ENCODE data around the gene DNASE2.
"Not testable (repeated sequence)": the region's sequence is repeated elsewhere in the genome, so short reads cannot be mapped to it uniquely, and the experiment has no call there.

The DNASE2 gene

DNA sequence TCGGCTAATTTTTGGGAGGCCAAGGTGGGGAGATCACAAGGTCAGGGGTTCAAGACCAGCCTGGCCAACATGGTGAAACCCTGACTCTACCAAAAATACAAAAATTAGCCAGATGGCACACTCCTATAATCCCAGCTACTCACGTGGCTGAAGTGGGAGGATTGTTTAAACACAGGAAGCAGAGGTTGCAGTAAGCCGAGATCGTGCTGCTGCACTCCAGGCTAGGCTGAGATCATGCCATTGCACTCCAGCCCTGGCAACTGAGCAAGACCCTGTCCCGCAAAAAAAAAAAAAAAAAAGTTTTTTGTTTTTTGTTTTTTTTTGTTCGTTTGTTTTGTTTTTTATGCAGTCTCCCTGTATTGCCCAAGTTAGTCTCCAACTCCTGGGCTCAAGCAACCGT, 21.7 kb downstream of the DNASE2 start:
- no peak for DNase-seq

DNA sequence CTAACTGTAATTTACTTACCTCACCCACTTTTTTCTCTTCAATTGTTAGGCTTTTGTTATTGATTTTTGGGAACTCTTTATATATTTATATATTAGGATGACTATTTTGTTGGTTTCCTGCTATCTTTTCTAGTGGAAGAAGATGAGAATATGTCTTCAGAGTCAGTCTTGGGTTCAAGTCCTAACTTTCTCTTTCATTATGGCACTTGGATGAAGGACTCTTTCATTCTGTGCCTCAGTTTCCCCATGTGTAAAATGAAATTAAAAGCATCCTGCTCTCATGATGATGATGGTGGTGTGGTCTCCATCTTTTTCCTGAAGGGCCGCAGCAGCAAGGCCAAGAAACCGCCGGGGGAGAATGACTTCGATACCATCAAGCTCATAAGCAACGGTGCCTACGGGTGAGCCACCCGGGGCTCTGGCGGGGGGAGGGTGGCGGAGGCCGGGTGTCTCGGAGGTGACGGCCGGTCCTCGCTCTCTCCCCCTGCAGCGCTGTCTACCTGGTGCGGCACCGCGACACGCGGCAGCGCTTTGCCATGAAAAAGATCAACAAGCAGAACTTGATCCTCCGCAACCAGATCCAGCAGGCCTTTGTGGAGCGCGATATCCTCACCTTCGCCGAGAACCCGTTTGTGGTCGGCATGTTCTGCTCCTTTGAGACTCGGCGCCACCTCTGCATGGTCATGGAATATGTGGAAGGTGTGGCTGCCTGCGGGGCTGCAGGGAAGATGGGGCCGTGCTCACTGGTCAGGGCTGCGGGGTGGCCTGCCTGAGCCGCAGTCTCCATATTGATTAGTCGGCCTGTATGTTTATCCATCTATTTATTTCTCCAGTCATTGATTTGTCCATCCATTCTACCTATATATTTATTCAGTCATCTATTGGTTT, 23.0 kb downstream of the DNASE2 start:
- no peak for DNase-seq

DNA sequence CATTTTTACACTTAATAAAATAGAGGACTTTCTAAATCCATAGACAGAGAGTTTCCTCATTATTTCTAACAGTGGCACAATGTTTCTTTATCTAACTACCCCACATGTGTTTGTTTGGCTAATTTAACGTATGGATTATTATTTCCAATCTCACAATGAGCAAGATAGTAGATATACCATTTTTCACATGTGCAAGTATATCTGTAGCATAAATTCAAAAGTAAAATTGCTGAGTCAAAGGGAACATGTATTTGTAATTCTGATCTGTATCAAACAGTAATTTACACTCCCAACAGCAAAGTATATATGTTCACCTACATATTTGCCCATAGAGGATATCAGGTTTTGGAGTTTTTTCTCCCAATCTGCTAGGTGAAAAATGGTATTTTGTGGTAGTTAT, 24.6 kb downstream of the DNASE2 start:
- DNase-seq: no peak

DNA sequence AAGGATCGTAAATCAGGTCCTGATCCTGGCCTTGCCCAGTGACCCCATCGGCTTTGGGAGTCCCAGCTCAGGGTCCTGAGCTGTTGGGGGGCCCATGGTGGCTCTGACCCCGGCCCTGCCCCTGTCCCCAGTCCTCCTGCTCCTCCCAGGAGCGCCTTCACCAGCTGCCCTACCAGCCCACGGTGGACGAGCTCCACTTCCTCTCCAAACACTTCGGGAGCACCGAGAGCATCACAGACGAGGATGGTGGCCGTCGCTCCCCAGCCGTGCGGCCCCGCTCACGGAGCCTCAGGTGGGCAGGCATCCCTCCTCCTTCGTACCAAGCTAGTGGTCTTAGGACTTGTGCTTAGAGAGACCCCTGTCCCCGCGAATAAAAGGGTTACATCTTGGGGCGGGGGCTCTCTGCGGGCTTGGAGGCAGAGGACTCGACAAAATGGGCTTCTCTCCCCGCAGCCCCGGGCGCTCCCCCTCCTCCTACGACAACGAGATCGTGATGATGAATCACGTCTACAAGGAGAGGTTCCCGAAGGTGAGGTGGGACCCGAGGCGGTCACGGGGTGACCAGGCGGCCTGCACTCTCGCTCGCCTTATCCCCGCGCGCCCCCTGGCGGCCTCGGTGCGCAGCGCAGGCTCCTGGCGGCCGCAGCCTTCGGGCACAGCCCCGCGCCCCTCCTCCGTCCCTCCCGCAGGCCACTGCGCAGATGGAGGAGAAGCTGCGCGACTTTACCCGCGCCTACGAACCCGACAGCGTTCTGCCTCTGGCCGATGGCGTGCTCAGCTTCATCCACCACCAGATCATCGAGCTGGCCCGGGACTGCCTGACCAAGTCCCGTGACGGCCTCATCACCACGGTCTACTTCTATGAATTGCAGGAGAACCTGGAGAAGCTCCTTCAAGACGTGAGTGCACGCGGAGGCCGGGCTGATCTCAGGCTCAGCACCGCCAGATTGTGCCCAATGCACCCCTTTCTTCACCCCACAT, 33.8 kb downstream of the DNASE2 start:
- peak; percentile 70 for DNase-seq

DNA sequence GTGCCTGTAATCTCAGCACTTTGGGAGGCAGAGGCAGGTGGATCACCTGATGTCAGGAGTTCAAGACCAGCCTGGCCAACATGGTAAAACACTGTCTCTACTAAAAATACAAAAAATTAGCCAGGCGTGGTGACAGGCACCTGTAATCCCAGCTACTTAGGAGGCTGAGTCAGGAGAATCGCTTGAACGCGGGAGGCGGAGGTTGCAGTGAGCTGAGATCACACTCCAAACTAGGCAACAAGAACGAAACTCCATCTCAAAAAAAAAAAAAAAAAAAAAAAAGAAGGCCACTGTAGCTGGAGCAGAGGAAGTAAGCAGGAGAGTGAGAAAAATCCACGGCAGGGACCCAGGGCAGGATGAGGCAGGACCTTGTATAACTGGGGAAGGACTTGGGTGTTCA, 34.6 kb downstream of the DNASE2 start:
- DNase-seq: not testable (repeated sequence)

DNA sequence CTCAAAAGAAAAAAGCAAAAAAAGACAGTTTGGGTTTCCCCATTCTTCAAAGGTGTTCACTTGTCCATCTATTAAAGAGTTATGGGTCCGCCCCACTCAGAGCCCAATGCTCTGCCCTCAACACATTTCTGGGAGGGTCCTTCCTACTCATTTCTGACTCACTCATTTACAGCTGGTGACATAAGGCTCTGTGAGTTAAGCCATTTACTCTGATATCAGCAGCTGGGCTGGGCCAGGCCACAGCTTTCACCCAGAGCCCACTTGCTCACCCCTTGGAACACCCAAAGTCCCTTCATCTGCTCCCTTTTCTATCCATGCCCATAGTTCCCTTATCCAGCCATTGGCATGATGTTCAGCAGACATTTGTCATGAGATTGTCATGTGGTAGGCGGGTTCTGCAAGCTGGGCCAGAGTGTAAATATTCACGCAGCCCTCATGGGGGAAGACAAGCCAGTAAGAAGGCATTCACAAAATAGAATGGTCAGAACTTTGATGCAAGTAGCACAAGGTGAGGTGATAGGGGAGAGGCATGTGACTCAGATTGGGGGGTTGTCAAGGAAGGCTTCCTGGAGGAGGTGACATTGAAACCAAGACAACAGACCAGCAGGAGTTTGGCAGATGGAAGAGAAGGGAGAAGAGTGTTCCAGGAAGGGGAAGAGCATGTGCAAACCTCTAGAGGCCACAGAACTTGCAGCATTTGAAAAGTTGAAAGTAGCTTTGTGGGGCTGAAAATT, 37.1 kb downstream of the DNASE2 start:
- DNase-seq: no peak

DNA sequence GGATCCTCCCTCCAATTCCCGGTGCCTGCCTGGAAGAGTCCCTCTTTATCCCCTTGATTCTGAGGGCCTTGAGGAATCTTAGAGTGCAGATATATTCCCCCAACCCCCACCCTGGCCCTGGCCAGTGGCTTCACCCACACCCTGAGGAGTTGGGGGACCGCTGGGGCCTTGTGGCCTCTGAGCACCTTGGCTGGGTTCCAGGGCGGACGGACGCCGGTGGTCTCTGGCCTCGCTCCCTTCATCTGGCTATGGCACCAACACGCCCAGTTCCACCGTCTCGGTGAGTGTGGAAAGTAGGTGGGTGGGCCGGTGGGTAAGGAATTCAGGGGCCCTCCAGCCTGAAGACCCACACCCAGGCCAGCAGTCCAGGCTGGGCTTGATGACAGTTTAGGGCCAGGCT, 37.9 kb downstream of the DNASE2 start:
- no peak for DNase-seq

DNA sequence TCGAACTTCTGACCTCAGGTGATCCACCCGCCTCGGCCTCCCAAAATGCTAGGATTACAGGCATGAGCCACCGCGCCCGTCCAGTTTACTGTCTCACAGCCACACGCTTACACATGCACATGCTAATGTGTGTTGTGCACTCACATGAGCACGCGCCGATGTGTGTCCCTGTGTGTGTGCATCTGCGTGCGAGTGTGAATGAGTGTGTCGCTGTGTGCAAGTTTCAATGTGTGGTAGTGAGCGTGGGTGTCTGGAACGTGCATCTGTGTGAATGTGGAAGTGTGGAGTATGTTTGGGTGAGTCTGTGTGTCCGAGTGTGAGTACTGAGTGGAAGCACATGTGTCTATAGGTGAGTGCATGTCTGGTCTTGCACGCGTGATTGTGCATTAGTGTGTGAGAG, 38.7 kb downstream of the DNASE2 start:
- DNase-seq: no peak

DNA sequence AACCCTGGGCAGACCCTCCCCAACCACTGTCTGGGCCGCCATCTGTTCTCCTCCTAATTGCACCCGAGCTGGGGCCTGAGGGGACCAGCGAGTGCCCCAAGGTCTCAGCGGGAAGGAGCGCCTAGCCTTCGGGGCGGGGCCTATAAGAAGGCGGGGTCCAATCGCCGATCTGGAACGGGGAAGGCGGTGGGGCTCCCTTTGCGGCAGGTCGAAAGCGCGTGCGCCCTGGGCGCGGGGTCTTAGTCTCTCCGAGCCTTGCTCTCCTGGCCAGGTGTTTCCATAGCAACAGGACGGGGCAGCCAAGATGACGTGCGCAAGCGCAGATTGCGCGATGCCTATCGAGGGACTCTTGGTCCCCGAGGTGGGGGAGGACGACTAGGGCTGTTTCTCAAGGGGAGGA, 40.2 kb downstream of the DNASE2 start:
- DNase-seq: no peak

DNA sequence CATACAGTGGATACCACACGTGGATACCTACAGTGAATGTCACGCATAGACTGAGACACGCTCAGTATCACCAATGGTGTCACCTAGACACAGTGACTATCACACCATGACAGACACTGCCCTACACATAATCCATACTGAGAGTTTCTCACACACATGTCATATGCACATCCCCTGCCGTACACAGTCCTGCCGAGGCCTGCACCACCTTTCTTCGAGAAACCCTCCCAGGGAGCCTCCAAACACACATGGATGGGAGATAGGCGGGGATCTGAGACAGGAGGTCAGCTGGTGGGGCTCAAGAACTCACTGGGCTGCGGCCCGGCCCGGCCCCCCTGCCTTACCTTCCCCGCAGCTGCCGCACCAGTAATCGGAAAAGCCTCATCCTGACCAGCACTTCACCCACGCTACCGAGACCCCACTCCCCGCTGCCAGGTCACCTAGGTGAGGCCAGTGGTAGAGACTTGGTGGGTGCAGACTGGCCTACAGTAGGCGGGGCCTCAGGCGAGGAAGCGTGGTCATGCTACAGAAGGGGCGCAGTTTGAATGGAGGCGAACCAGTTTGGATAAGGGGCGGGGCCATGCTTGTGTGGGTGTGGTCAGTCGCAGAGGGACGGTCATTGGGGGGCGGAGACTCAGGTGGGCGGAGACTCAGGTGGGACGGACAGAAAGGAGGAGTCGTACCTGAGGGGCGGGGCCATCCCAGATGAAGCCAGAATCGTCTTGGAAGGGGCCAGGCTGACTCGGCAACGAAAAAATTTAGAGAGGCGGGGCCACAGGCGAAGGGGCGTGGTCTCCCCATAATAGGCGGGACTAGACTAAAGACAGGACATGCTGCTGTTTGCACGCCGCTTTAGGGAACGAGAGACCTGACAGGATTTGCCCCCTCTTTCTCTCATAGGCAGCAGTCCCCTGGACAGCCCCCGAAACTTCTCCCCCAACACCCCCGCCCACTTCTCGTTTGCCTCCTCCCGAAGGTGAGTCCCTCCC, 40.9 kb downstream of the DNASE2 start:
- DNase-seq: no peak

DNA sequence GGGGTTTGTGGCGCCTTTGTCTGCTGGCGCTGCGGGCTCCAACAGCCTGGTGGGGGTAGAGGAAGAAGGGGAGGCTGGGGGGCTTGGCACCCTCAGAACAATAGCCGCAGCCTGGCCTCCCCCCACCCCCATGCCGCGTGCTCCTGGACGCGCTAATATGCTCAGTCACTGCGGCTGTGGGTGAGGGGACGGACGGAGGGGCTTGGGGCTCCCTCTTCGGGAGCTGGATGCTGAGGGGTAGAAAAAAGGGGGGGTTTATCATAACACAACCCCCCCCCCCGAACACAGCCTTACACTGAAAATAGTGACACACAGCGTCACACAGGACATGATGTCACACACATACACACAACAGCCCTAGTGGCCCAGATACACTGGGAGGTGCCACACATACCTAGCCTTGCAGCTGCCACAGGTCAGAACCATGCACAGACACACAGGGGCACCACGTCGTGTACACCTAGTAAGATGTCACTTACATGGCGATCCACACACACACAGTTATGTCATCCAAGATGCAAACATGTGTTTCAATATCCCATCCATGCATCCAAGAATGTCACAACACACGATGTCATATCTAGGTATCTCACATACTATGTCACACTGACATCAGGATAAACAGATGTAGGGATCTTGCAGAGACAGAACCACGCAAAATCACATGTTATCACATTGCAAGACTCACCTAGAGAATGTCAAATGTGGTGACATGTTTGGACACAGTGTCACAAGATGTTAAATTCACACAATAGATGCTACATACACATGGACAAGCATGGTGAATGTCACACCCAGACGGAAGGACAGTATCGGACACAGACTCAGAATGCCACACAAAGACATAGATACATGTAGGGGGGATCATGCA, 42.1 kb downstream of the DNASE2 start:
- DNase-seq: no peak

DNA sequence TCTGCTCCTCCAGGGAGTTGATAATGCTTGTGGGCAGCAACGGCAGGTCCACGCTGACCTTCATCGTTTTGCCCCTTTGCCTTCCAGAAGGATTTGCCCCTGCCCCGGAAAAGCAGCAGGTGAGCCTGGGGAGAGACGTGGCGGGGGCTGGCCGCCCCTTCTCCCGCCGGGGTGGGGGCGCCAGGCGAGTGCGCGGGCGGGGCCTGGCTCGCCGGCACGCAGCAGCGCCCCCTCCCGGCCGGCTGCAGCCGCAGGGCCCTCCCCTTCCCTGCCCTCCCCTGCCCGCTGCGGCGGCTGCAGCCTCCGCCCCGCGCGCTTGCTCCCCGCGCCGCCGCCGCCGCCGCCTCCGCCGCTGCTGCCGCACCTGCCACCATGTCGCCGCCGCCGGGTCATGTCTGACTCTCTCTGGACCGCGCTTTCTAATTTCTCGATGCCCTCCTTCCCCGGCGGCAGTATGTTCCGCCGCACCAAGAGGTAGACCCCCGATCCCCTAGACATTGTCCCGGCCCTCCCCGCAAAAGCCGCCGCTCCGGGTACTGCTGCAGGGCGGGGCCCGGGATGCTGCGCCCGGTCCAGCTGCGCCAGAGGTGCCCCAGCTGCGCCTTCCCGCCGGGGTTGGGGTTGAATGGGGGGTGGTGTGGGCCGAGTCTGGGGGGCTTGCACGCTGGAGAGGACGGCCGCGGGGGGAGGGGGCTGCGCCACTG, 42.9 kb downstream of the DNASE2 start, which contains the start of gene MAST1:
MAST1 (plus strand) TSS at position 334 of the 704 bp plus-strand sequence; CDS start at position 392, 58 bp downstream.
- DNase-seq: peak; percentile 41

DNA sequence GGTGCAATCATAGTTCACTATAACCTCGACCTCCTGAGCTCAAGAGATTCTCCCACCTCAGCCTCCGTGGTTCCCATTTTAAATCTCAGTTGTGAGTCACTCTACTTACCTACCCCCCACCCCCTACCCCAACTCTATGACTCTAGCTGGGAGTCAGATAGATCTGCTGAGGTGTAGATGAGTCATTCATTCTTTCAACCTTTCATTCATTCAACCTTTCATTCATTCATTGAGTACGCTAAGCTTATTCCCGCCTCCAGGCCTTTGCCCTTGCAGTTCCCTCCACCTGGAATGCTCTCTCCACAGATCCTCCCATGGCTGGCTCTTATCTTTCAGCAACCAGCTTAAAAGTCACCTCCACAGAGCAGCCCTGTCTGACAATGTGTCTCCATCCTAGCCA, 44.0 kb downstream of the DNASE2 start:
- no peak for DNase-seq

DNA sequence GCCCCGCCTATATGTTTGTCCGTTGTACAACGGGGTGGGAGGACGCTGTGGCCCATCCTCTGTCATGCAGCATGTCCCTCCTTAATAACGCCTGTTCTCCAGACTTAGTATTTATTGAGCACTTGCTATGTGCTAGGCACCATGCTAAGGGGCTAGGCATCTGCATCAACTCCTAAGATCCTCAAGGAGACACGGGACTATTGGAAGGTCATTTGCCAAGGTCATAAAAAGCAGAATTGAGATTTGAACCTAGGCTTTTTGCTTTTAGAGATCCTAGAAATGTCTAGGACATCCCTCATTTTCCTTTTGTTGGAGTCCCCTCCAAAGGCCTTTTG, 44.8 kb downstream of the DNASE2 start:
- DNase-seq: no peak

DNA sequence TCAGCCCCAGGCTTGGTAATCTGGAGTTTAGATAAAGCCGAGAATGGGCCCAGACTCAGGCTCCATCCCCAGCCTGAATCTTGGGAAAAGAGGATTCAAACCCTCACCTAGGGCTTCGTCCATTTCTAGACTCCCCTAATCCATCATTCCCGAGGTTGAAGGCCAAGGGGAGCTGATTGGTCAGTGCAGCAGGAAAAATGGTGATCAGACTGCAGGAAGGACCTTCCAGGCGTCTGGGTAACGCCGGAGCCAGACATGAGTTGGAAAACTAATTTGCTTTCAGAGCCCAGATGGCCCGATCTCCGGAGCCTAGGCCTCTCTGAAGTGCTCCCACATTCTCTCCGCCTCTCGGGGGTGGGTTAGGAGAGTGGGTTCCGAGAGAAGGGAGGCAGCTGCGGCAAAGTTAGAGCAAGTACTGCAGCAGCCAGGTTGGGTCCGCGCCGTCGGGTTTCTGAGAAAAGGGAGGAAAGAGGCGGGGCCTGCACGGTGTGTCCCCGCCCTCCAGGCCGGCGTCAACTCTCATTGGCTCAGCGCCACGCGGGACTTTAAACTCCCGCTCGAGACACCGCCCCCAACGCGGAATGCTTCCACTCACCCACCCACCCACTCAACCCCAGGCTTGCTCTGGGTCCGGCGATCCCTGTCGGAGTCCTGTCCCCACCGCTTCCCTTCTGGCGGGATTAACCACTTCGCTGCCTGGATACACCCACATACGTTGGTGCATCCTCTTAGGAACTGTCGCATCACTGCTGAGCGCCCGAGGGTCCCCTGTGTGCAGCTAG, 46.1 kb downstream of the DNASE2 start:
- DNase-seq: no peak

DNA sequence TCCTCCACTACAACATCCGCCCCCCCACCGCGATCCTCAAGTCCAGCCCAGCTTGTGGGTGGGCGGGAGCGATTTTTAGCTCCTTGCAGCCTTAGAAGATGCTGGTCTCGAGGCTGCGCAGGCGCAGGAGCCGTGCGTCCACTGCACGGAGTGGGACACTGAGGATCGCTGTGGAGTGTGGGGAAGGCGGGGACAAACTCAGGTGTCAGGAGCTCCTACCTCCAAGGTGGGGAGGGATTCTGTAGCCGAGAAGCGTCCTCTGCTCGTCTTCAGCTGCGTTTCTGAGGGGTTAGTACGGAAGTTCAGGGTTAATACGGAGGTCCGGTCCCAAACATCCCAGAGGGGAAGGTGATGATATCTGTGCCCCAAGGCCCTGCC, 46.7 kb downstream of the DNASE2 start, which contains the start of gene RTBDN:
RTBDN (minus strand) TSS at position 14 of the 378 bp plus-strand sequence. CDS start 4,600 bp downstream, outside the sequence.
- no peak for DNase-seq

DNA sequence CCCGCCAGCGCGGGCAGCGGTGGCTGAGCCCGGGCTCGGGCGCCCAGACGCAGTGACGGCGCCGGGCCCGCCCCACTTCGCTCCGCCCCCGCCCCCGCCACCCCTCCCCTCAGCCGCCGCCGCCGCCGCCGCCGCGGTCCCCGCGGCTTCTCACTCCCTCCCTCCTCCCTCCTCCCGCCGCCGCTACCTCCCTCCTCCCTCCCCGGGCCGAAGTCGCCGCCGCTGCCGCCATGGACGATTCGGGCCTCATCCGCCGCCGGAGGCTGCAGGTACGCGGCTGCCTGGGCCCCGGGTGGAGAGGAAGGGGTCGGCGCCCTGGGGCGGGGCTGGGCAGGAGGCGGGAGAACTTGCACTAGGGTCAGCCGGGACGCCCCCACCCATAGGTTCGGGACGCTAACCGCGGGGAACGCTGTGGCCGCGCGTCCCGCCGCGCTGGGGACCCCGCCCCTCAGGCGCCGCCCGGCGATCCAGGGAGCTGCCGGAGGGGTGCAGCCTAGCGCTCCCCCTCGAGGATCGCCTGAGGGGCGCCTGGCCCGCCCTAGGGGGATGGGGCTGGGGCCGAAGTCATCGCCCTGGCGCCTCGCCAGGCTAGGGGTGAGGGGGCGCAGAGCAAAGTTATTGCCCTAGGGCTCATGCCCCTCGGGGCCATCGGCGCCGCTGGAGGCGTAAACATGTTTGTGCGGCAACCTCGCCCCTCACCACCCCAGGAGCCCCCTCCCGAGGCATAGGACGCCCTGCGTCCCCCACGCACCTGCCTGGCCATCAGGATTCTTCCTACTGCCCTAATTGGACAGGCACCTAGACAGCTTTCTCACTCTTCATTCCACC, 47.3 kb downstream of the DNASE2 start:
- no peak for DNase-seq

DNA sequence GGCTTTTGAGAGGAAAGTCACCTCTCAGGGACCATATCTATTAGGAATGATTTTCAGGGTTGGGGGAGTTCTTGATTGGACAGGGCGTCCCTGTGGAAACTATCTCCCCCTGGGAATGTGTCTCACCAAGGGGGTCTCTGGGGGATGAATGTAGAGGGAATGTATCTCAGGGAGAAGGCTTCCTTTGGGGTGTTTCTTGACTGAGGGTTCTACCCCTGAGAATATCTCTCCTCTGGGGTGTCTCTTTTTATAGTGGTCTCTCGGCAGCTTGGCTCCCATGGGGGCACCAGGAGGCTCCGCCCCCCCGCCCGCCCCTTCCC, 47.9 kb downstream of the DNASE2 start:
- no peak for DNase-seq
